ENCODE data around the gene RABGGTA. TPM values are rescaled to one million over a fixed set of nuclear protein-coding genes. Genes with fewer than 3 reads are reported as not detected.
"Not testable (repeated sequence)": the region's sequence is repeated elsewhere in the genome, so short reads cannot be mapped to it uniquely, and the experiment has no call there.

Gene RABGGTA
- total RNA-seq, 2 experiments from 2014 or later: 39.5 to 40.6 TPM

DNA sequence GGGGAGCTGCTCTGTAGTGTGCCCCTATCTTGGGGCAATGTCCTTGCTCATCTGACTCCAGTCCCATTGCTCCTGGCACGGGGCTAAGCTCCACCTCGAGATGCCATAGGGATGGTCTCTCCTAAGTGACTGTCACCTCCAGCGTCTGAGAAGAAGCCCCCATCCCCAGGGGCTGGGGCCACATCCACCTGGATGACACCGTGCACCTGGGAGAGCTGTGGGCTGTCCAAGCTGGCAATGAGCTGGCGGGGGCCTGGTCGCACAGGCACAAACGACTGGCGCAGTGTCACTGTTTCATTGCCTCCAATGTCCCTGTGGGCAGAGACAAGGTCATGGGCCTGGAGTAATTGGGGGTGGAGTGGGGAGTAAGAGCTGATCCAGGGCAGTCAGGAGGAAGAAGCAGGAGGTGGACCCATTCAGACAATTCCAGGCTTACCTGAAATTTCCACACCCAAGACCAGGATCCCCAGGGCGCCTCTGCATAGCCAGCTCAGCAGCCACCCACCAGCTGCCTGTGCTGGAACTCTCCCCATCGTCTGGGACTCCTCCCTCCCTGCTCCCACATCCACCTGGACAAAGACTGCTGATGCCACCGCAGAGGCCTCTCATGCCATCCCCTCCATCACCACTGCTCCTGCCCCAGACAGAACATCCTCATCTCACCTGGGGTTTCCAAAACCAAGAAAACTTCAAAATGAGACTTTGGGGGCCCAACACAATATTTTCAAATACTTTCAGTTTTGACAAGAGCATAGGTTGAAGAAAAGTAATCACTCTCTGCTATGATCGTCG, 22.0 kb downstream of the RABGGTA start:
- H3K27me3 Mint-ChIP-seq: no peaks in the 10 kb centered on the region
- H3K9me3 Mint-ChIP-seq: no peaks in the 10 kb centered on the region
- CTCF ChIA-PET: interaction anchor here (0.6 to 9.2 kb wide), 5 partner anchors 36 to 183 kb away, joined by 3 to 197 read pairs (median 25); partner anchors contain the start of genes CHMP4A, CIDEB, DHRS1 and LTB4R
- POLR2A ChIA-PET: interaction anchor here (0.6 to 1.4 kb wide), 2 partner anchors 21 to 61 kb away, joined by 3 to 4 read pairs; partner anchors contain the start of gene LTB4R
- no peaks in the 10 kb centered on the region for H3K36me3 Mint-ChIP-seq
- H3K4me3 Mint-ChIP-seq: no peak overlapping the region
- no peak for DNase-seq
- peaks cover 36% of the 10 kb centered on the region for H3K4me1 Mint-ChIP-seq (ENCODE audit: low read depth)
- intact Hi-C loops (cut with micrococcal nuclease): no loop called here
- no peak overlapping the region for H3K27ac Mint-ChIP-seq

DNA sequence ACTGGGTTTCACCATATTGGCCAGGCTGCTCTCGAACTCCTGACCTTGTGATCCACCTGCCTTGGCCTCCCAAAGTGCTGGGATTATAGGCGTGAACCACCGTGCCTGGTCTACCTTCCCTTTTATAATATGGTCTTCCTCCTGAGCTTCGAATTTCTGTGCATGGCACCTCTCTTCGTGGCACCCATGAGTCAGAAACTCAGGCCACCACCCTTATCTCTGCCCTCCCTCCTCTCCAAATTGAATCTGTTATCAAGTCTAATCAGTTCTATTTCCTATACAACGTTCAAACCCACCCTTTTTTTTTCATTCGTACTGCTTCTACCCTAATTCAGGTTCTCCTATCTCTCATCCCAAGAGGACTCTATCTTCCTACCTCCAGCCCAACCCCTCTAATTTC, 24.0 kb downstream of the RABGGTA start:
- ChIA-PET CTCF (interaction anchor here (1.0 to 9.2 kb wide), 13 partner anchors 18 to 195 kb away, joined by 3 to 197 read pairs (median 7); partner anchors contain the start of genes CIDEB, DHRS1, IRF9 and LTB4R), POLR2A (interaction anchor here (0.9 to 2.4 kb wide), 12 partner anchors 12 to 183 kb away, joined by 3 to 8 read pairs (median 4); partner anchors contain the start of genes IPO4, KHNYN and RABGGTA)
- Mint-ChIP-seq H3K36me3 (no peaks in the 10 kb centered on the region), H3K4me1 (ENCODE audit: low read depth) (peaks cover 46% of the 10 kb centered on the region), H3K27ac (peak overlapping the region; percentile 67), H3K9me3 (no peaks in the 10 kb centered on the region), H3K4me3 (peak overlapping the region; percentile 1), H3K27me3 (no peaks in the 10 kb centered on the region)
- peak; percentile 20 for DNase-seq
- intact Hi-C loops (cut with micrococcal nuclease): loop anchor here (1.0 kb wide), 1 partner anchor 27 kb away; no protein-coding TSS in a partner anchor

DNA sequence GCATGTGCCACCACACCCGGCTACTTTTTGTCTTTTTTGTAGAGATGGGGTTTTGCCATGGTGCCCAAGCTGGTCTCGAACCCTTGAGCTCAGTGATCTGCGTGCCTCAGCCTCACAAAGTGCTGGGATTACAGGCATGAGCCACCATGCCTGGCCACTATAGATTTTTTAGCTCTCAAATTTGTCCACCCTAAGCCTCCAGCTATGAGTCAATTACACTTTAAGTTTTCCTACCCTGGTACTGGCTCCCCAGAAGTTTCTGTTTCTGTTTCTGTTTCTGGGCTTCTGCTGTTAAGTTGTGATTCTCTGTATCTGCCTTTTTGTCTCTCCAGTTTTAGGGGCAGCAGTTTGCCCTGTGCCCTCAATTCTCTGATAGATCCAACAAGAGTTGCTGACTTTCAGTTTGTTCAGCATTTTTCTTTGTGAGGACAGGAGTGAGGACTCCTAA, 24.6 kb downstream of the RABGGTA start:
- intact Hi-C loops (cut with micrococcal nuclease): loop anchor here (1.0 kb wide), 1 partner anchor 28 kb away; no protein-coding TSS in a partner anchor
- H3K27me3 Mint-ChIP-seq: no peaks in the 10 kb centered on the region
- H3K4me3 Mint-ChIP-seq: peak overlapping the region; percentile 60
- H3K27ac Mint-ChIP-seq: peak overlapping the region; percentile 90
- peaks cover 46% of the 10 kb centered on the region for H3K4me1 Mint-ChIP-seq (ENCODE audit: low read depth)
- no peaks in the 10 kb centered on the region for H3K36me3 Mint-ChIP-seq
- peak; percentile 56 for DNase-seq
- H3K9me3 Mint-ChIP-seq: no peaks in the 10 kb centered on the region
- CTCF ChIA-PET: interaction anchor here (0.6 to 9.2 kb wide), 20 partner anchors 10 to 195 kb away, joined by 3 to 197 read pairs (median 4); partner anchors contain the start of genes CIDEB, DHRS1, IRF9 and LTB4R
- POLR2A ChIA-PET: interaction anchor here (0.6 to 2.4 kb wide), 18 partner anchors 12 to 1053 kb away, joined by 3 to 8 read pairs (median 4); partner anchors contain the start of genes IPO4, KHNYN and RABGGTA

DNA sequence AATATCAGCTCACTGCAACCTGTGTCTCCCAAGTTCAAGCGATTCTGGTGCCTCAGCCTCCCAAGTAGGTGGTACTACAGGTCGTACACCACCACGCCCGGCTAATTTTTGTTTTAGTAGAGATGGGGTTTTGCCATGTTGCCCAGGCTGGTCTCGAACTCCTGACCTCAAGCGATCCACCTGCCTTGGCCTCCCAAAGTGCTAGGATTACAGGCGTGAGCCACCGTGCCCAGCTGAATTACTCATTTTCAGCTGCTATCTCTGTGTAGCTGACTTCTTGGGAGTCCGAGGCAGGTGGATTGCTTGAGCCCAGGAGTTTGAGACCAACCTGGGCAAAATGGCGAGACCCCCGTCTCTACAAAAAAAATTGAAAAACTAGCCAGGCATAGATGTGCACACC, 26.0 kb downstream of the RABGGTA start:
- H3K4me3 Mint-ChIP-seq; DNase-seq; intact Hi-C loops (cut with micrococcal nuclease); H3K9me3 Mint-ChIP-seq; H3K36me3 Mint-ChIP-seq; H3K27me3 Mint-ChIP-seq; H3K27ac Mint-ChIP-seq: not testable (repeated sequence)
- peaks cover 50% of the 10 kb centered on the region for H3K4me1 Mint-ChIP-seq (ENCODE audit: low read depth)
- ChIA-PET POLR2A (interaction anchor here (0.6 to 0.8 kb wide), 3 partner anchors 29 to 52 kb away, joined by 3 to 6 read pairs (median 4); no protein-coding TSS in a partner anchor), CTCF (interaction anchor here (1.1 to 9.2 kb wide), 5 partner anchors 46 to 88 kb away, joined by 3 to 224 read pairs (median 57); partner anchors contain the start of genes CIDEB, DHRS1, LTB4R and LTB4R2)

DNA sequence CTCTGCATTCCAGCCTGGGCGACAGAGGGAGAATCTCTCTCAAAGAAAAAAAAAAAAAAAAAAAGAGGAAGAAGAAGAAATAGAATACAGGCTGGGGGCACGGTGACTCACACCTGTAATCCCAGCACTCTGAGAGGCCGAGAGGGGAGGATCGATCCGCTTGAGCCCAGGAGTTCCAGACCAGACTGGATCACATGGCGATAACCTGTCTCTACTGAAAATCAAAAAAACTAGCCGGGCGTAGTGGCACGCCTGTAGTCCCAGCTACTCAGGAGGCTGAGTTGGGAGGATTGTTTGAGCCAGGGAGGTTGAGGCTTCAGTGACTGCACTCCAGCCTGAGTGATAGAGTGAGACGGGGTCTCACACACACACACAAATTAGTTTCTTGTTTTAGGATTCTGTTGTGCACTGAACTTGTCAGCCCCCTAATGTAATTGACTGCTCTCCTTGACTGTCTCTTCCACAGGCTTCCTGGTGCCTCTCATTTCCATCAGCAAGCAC, 28.0 kb downstream of the RABGGTA start:
- H3K4me1 Mint-ChIP-seq (ENCODE audit: low read depth): peaks cover 58% of the 10 kb centered on the region
- DNase-seq: no peak
- no peaks in the 10 kb centered on the region for H3K27me3 Mint-ChIP-seq

DNA sequence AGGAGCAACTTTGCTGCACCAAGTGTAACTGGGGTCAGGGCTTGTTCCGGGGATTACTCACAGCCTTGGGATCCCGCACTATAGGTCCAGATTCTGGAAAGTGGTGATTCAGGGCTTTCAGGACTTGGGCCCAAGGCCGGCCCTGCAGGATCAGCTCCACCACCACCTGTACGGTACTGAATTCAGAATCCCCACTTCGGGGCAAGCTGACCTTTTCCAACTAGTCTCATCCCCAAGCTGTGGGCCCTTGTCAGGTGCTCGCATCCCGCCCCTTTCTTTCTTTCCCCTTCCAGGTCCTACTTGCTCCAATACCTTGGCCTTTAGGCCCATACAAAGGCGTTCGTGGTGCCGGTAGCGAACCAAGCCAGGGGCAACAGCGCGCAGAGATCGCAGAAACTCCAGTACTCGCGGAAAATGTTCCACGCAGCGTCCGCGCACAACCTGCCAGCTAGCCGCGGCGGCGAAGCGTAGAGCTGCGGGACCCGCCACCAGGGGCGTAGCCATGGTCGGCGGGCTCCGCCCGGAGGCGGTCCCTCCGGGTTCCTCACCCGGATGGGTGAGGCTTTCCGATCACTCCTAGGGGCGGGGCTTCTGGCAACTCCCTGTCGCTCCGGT, 29.5 kb downstream of the RABGGTA start:
- ChIA-PET CTCF (interaction anchor here (0.5 to 9.2 kb wide), 36 partner anchors 9 to 921 kb away, joined by 3 to 224 read pairs (median 7); partner anchors contain the start of genes CHMP4A, CIDEB, DCAF11 and DHRS1), POLR2A (interaction anchor here (0.7 to 3.0 kb wide), 26 partner anchors 9 to 921 kb away, joined by 3 to 53 read pairs (median 5); partner anchors contain the start of genes CHMP4A, CIDEB, DCAF11 and DHRS1)
- Mint-ChIP-seq H3K4me1 (ENCODE audit: low read depth) (peaks cover 59% of the 10 kb centered on the region), H3K4me3 (peak overlapping the region; percentile 84), H3K27me3 (no peaks in the 10 kb centered on the region), H3K27ac (peak overlapping the region; percentile 96), H3K9me3 (no peaks in the 10 kb centered on the region), H3K36me3 (peaks cover 38% of the 10 kb centered on the region)
- DNase-seq: peak; percentile 94
- intact Hi-C loops (cut with micrococcal nuclease): loop anchor here (1.0 to 2.0 kb wide), 10 partner anchors 10 to 200 kb away; partner anchors contain the start of genes CHMP4A, DCAF11, GMPR2 and IPO4

More for the DNA sequence above, 28.0 kb downstream of the RABGGTA start:
- CTCF ChIA-PET: interaction anchor here (0.7 to 9.2 kb wide), 25 partner anchors 8 to 194 kb away, joined by 3 to 224 read pairs (median 10); partner anchors contain the start of genes CHMP4A, CIDEB, DHRS1 and GMPR2
- Mint-ChIP-seq H3K9me3 (no peaks in the 10 kb centered on the region), H3K4me3 (peak overlapping the region; percentile 84), H3K27ac (peak overlapping the region; percentile 96), H3K36me3 (peaks cover 24% of the 10 kb centered on the region)
- intact Hi-C loops (cut with micrococcal nuclease): loop anchor here (1.0 to 2.0 kb wide), 3 partner anchors 45 to 188 kb away; partner anchors contain the start of gene IPO4
- POLR2A ChIA-PET: interaction anchor here (0.7 to 3.0 kb wide), 15 partner anchors 9 to 187 kb away, joined by 3 to 53 read pairs (median 7); partner anchors contain the start of genes CHMP4A, DHRS1, EMC9 and GMPR2

DNA sequence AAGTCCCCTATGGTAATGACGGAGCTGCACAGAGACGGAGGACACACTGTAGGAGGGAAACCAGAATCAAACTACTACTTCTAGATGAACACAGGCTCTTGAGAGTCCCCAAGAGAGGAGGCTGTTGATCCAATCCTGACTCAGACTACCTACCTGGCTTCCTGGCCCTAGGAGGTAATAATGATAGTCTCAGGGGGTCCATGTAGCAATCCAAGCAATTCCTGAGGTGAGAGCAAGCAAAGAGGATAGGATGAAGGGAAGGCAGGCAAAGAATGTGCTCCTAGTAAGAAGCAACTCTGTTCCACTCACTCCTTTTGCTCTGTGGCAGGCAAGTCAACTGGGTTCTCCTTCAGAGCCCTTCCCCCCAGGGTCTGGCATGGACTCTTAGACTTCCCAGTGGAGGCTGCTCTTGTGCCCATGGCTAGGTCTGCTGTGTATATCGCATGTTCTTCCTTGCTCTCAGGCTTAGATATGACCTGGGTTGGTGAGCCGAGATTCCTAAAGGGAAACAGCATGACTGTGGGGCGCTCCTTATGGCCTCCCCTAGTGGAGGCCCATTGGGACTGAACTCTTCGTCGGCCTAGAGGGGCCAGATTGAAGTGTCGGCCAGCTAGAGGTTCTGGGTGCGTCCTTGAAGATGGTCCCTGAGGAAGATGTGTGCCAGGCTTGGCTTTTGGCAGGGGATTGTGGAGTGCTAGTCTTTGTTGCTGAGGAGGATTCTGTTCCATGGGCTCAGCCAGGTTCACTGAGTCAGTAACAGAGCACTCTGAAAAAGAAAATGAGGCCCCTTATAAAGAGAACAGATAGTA, 31.1 kb downstream of the RABGGTA start:
- peak overlapping the region; percentile 81 for H3K27ac Mint-ChIP-seq
- H3K4me3 Mint-ChIP-seq: peak overlapping the region; percentile 84
- no peak for DNase-seq
- no peaks in the 10 kb centered on the region for H3K27me3 Mint-ChIP-seq
- intact Hi-C loops (cut with micrococcal nuclease): no loop called here
- ChIA-PET POLR2A (interaction anchor here (1.0 kb wide), 1 partner anchor 25 kb away, joined by 4 read pairs; the partner anchor contains the start of gene MDP1), CTCF (interaction anchor here (1.1 to 9.2 kb wide), 5 partner anchors 57 to 70 kb away, joined by 3 to 224 read pairs (median 37); partner anchors contain the start of genes CIDEB, DHRS1, LTB4R and LTB4R2)
- H3K9me3 Mint-ChIP-seq: no peaks in the 10 kb centered on the region
- H3K36me3 Mint-ChIP-seq: peaks cover 48% of the 10 kb centered on the region
- H3K4me1 Mint-ChIP-seq (ENCODE audit: low read depth): peaks cover 64% of the 10 kb centered on the region

DNA sequence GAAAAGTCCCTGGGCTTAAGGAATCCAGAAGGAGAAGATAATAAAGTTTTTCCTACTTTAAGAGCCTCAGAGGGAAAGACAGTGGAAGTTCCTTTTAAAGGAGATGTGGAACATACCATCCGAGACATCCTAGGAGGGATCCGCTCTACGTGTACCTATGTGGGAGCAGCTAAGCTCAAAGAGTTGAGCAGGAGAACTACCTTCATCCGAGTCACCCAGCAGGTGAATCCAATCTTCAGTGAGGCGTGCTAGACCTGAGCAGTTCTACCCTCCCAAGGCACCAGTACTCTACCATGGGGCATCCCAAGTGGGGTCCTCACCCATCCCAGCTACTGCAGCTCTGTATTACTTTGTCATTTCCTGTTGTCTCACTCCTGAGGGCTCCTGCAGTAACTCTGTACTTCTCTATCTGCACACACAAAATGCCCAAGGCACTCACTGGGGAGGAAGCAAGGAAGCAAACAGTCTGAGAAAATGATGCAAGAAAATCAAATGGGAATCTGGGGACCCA, 32.8 kb downstream of the RABGGTA start:
- H3K4me1 Mint-ChIP-seq (ENCODE audit: low read depth): peaks cover 72% of the 10 kb centered on the region
- H3K27ac Mint-ChIP-seq: peak overlapping the region; percentile 81
- peaks cover 58% of the 10 kb centered on the region for H3K36me3 Mint-ChIP-seq
- intact Hi-C loops (cut with micrococcal nuclease): no loop called here
- no peak overlapping the region for H3K4me3 Mint-ChIP-seq
- CTCF ChIA-PET: interaction anchor here (1.1 to 8.0 kb wide), 5 partner anchors 23 to 193 kb away, joined by 3 to 37 read pairs (median 5); partner anchors contain the start of genes CIDEB, LTB4R and MDP1
- no peaks in the 10 kb centered on the region for H3K9me3 Mint-ChIP-seq
- POLR2A ChIA-PET: interaction anchor here (0.7 to 1.8 kb wide), 8 partner anchors 23 to 101 kb away, joined by 3 to 5 read pairs (median 3); partner anchors contain the start of genes CHMP4A, IPO4, IRF9 and MDP1
- DNase-seq: no peak
- no peaks in the 10 kb centered on the region for H3K27me3 Mint-ChIP-seq

DNA sequence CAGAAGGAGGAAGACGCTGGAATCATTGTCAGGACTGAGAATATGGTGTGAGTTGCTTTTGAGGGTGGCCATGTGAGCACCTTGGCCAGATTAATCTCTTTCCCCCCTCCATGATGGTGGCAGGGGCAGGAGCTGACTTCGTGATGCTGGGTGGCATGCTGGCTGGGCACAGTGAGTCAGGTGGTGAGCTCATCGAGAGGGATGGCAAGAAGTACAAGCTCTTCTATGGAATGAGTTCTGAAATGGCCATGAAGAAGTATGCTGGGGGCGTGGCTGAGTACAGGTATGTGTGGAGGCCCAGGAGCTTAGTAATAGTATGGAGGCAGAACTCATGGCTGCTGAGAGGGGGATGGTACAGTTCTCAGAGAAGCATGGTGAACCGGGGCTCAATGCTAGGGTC, 33.3 kb downstream of the RABGGTA start:
- Mint-ChIP-seq H3K4me1 (ENCODE audit: low read depth) (peaks cover 71% of the 10 kb centered on the region), H3K36me3 (peaks cover 58% of the 10 kb centered on the region), H3K27ac (peak overlapping the region; percentile 81), H3K9me3 (no peaks in the 10 kb centered on the region), H3K27me3 (no peaks in the 10 kb centered on the region), H3K4me3 (no peak overlapping the region)
- ChIA-PET POLR2A (interaction anchor here (0.7 to 1.8 kb wide), 10 partner anchors 22 to 197 kb away, joined by 3 to 5 read pairs (median 3); partner anchors contain the start of genes CHMP4A, CIDEB, IPO4 and IRF9), CTCF (interaction anchor here (1.1 to 8.0 kb wide), 6 partner anchors 22 to 193 kb away, joined by 3 to 37 read pairs (median 4); partner anchors contain the start of genes CIDEB, LTB4R and MDP1)
- DNase-seq: peak; percentile 19
- intact Hi-C loops (cut with micrococcal nuclease): no loop called here

Data from activated CD4-positive, alpha-beta memory T cell treated with anti-CD3 and anti-CD28 coated beads for 36 hours (primary cell).